NCI-H2081 treated with DMSO at 0.1 percent for 48 hours (cell line): ENCODE results near the gene BBLN.
"Not testable (repeated sequence)": the region's sequence is repeated elsewhere in the genome, so short reads cannot be mapped to it uniquely, and the experiment has no call there.

Experiments
- DNase-seq: peaks from one replicate; lab custom pipeline; 2025; lab: John Stamatoyannopoulos, UW

The BBLN gene

DNA sequence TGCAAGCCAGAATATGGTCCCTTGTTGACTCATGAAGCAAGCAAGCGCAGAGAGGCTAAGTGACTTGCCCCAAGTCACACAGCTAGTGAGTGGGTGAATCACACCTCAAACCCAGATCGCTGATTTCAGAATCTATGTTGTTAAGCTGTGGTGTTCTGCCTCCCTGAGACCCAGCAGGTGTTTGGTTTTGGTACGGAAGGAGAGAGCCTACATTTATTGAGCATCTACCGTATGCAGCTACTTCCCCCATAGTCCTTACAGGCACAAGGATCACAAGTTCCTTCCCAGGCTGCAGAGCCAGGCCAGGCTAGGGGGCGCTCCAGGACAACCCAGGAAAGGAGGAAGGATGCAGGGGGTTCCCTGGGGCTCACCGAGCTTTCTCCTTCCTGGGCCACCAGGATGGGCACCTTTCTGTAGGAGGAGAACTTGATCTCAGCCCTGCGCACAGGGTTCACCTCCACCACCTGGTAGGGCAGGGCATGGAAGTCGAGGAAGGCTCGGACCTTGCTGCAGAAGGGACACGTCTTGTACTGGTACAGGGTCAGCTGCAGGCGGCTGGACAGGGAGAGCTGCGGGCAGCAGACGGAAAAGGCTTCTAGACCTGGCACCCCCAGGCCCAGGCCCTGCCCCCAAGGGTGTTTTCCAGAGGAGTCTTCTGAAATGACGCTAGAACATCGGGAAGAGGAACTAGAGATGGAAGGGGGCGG lies 35.0 kb upstream of the BBLN start:
- no peak for DNase-seq

DNA sequence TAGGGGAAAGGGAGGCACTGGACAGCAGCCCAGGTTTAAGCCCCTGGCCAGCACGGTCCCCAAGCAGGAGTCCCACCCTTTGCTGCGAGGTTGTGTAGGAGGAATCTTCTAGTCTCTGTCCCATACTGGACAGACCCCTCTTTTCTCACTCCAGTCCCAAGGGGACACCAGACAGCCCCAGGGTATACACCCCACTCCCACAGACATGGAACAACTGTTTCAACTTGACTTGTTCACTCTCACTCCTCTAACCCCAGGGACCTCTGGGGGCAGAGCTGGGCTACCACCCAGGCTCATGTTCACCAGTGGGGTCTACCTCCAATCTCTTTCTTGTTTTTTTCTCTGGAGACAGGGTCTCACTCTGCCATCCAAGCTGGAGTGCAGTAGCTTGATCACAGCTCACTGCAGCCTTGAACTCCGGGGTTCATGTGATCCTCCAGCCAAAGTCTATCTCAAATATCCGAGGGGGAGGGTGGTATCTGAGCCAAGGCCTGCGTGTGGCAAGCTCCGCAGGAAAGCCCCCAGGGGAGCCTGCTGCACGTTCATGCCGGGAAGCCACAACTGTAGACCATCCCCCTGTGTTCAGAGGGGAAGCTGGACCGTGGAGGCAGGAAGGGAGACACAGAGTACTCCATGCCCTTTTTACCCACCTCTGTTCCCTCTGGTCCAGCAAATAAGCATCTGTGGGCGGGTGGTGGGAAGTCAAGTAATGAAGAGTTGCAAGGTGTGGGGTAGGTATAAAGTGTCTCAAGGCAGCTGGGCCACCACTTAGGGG lies 34.3 kb upstream of the BBLN start:
- DNase-seq: no peak

DNA sequence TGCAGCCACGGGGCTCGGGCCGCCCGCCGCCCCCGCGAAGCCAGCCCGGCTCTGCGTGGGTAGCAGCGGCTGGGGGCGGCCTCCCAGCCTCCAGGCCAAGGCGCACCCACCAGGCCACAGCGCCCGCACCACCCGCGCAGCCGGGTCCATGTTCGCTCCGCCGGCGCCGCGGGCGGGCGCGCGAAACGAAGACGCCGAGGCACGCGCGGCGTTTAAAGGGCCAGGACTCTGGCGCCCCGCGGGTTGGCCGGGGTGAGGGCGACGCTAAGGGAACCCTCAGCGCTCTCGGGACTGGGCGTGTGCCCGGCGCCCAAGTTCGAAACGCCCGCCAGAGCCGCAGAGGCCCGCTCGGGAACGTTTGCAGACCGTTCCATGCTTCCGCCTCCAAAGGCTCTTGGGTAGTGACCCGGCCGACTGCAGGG lies 32.5 kb upstream of the BBLN start, which contains the start of gene PTGES2:
Gene PTGES2 (minus strand): TSS at position 162 of the 422 bp plus-strand sequence. CDS start 12 bp downstream, at position 150.
- DNase-seq: no peak

DNA sequence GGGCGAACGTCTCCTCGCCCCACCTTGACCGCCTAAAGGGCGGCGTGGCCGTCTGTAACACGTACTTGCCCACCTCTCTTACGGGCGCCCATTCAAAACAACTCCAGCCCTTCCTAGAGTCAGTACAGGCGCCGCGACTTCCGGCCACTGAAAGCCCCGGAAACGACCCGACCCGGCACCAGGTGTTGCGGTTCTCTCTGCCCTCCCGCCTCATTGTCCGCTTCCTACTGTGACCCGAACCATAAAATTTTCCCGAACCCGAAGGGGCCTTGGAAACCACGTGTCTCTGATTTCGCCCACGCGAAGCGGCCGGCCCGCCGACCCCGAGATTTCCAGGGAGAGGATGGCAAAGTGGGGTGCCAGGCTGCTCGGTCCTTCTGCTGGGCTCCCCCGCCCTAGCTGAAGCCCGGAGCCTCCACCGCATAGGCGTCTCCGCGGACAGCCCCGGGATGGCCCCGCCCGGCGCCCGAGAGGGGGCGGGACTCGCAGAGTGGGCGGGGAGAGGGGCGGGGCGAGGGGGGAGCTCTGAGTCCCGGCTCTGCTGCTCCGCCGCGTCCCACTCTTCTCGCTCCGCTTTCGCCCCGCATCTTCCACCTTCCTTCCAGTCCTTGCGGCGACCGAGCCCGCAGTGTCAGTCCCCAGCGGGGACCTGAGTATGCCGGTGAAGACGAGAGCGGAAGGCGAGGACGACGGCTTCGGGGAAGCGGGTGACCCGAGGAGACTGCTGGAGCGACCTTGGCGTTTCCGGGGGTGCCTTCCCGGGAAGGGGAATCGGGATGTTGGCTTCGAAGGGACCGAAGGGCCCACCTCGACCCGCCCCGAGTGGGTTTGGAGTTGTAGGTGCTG lies 31.9 kb upstream of the BBLN start:
- DNase-seq: peak; percentile 69

DNA sequence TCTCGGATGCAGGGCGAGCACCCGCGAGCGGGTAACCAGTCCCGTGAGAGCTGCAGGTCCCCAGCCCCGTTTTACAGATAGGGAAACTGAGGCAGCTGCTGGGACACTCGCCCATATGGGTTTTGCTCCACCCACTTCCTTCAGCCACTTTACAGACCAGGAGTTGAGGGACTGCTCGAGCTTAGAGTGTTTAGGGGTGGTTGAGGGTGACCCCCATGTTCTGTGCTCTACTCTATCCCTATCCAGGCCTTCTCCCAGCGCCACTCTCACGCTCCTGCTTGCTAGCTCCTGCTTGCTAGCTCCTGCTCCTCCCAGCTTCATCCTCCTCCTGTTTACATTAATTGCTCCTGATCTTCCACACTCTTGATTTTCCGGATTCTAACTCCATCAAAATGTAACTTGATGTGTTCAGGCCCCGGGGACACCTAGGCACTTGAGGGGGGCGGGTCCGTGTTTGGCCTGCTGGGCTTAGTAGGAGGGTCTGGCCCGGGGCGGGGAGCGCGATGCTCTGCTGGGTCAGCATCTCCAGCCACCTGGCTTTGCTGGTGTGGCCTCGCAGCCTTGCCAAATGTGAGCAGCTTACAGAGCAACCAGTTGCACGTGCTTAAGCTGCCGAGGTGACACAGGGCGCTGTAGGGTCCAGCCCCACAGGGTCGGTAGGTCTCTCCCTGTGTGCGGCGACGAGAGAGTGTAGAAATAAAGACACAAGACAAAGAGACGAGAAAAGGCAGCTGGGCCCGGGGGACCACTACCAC lies 31.1 kb upstream of the BBLN start:
- DNase-seq: no peak

DNA sequence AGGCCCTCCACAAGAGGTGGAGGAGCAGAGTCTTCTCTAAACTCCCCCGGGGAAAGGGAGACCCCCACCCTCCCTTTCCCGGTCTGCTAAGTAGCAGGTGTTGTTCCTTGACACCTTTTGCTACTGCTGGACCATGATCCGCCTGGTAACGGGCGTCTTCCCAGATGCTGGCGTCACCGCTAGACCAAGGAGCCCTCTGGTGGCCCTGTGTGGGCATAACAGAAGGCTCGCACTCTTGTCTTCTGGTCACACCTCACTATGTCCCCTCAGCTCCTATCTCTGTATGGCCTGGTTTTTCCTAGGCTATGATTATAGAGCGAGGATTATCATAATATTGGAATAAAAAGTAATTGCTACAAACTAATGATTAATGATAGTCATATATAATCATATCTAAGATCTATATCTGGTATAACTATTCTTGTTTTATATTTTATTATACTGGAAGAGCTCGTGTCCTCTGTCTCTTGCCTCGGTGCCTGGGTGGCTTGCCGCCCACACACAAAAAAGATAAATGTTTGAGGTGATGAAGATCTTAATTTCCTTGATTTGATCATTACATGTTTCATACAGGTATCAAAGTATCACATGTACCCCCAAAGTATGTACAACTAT lies 30.0 kb upstream of the BBLN start:
- not testable (repeated sequence) for DNase-seq

DNA sequence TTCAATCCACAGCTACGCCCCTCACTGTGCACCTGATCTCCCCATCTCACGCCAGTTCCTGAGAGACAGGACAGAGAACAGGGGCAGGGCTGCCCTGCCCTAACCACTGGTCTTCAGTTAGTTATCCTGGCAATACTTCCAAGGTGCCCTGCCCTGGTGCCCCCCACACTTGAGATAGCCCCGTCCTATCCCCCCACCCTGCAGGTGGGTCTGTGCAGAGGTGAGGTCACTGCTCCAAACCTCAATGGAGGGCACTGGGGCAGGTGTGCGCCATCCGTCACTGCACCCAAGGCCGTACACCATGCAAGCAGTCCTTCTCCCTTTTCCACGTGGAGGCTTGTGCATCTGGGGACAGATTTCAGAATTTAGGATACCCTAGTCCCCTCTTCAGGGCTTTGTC lies 29.4 kb upstream of the BBLN start:
- not testable (repeated sequence) for DNase-seq

DNA sequence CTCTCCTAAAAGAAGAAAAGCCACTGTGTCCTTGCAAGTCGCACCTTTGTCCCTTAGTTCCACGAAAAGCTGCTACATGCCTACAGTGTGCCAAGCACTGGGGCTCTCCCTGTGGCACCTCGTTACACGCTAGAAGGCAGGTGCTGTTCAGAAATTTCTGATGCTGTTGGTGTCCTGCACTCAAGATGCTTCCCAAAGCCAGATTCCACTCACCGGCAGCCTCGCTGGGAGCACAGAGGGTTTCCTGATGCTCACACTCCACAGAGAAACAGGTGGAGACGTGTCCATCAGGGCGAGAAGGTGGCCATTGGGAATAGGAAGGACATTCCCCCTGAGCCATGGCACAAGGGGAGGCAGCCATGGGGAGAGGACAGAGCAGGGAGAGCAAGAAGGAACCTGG lies 28.7 kb upstream of the BBLN start:
- not testable (repeated sequence) for DNase-seq

DNA sequence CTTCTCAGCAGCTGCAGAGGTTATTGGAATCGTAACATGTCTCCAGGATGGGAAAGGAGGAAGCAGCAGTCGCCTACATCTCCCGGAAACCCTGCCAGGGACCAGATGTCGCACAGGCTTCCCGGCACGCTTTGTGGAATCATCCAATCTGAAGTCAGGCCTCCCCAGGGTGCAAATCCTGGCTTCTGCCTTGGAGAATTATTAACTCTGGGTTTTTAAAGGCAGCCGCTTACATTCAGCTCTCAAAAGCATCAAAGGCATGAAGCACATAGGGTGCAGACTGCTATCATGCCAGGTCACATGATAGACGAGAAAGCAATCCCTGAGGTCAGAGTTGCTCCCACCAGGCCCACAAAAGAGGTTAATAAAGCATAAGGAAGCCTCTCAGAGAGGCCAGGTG lies 27.9 kb upstream of the BBLN start:
- not testable (repeated sequence) for DNase-seq

DNA sequence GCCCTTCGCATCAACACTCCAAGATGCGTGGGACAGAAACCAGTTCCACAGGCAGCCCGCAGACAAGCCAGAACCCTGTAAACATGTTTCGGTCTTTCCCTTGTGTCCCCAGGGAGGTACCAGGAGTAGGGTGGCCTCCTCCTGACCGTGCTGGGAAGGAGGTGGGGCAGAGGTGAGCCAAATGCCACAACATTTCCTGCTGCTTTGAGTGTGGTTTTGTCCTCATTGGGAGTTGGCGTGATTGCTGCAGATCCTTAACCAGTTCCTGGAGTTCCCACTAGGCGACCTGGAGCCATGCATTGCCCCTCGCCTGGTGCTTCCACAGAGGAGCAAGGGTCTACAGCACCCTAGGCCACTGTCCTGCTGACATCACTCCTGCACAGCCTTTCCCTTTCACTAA lies 24.5 kb upstream of the BBLN start:
- DNase-seq: not testable (repeated sequence)

DNA sequence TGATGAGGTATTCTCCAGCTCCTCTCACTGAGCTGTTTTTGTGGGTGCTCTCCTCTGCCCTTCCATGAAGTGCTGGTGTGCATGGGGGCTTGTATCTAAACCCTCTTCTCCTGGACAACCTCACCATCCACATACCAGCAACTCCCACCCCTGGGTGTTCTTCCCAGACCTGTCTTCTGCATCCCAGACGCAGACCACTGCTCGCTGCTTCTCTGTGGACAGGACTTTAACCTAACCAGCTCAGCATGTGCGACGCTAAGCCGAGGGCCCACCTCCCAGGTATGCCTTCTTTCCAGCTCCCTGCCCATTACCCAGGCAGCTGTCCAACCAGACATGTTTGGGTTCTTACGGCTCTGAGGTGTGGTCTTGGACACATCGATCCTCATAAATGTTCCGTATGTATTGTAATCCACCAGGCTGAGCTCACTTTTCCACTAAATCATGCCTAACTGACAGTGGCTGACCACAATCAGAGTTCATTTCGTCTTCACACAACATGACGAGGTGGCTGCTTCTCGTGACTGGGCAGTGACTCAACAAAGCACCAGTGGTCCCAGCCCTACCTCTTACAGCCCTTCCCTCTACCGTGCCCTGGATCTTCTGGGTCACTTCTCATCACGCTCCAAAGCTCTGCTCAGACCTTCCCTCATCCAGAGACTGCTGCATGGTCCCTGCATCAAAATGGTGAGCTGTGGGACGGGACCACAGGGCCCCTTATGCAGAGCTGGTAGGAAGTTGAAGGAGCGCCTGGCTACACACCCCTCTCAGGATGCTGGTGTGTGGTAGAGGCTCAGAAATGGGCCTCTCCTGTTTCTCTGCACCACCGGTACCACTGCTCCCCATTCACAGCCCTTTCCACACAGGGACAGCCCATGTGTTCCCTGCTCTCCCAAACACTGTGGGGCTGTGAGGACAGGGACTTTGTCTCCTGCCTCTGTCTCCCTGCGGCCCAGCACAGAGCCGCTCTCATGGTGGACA lies 23.0 kb upstream of the BBLN start:
- no peak for DNase-seq

DNA sequence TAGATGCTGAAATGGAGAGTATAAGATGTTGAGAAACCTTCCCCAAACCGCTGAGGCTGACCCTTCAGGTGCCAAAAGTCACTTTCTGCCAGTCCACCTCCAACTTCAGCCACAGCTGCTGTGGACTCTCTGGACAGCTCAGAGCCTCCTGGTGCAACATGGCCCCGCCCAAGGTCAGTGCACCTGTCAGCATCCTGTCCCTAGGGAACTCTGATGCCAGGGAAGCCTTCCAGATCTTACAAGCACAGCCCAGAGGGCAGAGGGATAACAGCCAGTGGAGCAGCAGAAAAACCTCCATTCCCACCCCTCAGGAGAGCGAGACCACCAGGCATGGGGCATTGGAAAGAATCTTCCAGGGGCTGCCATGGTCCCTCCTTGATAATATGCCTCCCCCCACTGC lies 22.1 kb upstream of the BBLN start:
- DNase-seq: no peak

DNA sequence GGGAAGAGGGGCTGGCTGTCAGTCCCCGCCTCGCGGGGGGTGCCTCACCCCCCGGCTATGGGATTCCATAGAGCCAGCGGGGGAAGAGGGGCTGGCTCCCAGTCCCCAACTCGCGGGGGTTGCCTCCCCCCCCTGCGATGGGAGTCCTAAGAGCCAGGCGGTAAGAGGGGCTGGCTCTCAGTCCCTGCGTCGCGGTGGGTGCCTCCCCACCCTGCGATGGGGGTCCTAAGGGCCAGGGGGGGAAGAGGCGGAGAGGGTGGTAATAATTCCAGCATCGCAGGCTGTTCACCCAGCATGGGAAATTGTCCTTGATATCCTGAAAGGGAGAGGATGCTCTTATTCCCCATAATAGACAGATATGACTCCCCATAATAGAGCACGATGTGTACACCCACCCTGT lies 20.4 kb upstream of the BBLN start:
- DNase-seq: no peak

DNA sequence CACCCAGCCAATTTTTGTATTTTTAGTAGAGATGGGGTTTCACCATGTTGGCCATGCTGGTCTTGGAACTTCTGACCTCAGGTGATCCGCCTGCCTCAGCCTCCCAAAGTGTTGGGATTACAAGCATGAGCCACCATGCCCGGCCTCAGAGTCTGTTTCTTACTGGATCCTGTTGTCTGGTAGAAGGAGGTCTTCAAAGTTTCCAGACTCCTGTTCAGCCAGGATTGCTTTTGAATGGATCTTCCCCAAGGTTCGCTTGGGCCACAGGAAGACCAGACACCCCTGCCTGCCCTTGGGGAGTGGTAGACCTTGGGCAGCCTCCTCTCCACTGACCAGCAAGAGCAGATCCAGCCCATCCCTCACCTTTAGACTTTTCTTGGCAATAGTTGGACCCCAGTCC lies 18.5 kb upstream of the BBLN start:
- DNase-seq: no peak

DNA sequence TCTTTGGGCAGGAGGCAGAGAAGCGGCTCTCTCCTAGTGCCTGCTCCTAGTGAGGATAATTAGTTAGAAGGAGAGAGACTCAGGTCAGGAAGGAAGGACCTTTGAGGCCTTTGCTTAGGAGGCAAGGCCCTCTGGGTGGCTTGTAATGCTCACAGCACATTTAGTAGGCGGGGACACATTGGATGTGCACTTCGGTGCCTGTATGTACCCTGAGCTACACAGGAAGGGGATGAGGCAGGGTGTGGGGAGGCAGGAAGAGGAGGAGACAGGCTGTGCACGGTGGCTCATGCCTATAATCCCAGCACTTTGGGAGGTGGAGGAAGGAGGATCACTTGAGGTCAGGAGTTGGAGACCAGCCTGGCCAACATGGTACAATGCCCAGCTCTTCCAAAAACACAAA lies 18.0 kb upstream of the BBLN start:
- no peak for DNase-seq

DNA sequence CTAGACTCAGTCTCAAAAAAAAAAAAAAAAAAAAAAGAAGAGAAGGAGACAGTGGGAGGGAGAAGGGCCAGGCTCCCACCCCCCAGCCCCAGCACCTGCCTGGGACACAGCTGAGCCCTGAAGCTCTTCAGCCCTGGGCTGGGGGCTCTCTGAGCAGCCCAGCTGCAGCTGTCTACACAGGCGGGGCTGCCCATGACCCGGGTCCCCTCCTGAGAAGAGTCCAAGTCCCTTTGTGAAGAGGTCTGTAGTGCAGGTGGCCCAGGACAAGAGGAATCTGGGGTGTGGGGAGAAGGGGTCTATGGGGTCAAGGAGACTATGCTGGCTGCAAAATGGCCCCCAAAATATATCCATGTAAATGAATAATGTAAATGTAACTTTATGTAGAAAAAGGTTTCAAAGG lies 17.5 kb upstream of the BBLN start:
- DNase-seq: no peak

DNA sequence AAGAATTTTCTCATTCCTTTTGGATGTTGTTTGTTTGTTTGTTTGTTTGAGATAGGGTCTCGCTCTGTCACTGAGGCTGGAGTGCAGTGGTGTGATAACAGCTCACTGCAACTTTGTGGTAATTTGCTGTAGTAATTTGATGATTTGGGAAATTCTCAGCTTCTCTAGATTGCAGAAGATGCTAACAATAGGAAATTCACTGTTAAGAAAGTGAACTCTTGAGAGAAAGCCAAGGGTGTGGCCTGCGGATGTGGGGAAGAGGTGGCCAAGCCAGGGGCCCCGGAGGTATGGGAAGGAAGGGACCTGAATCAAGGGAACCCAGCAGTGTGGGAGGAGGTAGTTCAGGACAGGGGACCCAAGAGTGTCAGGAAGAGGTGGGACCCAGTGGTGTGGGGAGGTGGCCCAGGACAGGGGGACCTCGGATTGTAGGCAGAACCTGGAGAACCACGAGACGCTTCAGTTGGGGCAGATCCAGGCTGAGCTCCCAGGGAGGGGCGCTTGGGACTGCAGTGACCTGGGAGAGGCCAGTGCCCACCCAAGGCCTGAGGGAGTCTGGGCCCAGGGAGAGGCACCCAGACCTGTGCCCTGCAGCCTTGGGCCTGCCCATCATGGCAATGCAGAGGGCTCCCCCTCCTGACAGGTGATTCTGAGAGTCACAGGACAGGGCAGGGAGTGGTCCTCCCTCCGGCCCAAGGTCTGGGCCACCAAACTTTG lies 16.4 kb upstream of the BBLN start:
- DNase-seq: no peak

DNA sequence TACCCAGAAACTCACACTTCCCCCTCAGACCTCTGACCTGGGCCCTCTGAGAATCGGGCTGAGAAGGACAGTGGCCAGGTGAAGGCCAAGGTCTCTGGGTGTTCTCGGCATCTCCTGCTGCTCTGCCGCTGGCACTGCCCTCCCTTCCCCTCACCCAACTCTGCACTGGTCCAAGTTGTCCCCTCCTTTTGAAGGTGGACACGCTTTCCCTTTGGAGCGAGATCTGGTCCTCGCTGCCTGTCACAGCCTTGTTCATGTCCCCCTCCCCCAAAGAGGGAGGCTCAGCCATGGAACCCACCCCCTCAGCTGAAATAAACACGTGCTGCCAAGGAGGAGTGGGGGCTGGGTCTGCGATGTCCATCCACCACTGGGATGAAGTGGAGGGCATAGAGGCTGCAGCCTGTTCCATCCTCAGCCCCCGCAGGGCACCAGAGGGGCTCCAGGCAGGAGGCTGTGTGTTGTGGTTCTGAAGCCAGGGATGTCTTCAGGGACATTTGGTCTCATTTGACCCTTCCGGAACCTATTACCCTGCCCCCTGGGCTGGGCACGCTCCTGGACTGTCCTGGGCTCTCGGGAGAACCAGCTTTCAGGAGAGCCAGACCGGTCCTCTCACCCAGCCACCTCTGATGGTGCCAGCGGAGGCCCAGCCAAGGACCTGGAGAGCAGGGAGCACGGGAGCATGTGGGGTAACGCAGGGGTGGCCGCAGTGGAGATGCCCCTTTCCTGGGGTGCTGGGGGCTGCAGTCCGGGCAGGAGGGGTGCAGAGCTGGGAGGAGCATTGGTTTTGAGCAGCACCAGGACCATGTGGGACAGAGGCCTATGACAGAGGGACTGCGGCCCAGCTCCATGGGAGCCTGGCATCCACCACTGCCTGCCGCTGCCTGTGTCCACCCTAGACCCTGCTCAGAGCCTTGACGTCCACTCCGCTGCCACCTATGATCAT lies 15.6 kb upstream of the BBLN start:
- DNase-seq: no peak
